ENCODE data around the gene FXYD4. TPM values are rescaled to one million over a fixed set of nuclear protein-coding genes. Genes with fewer than 3 reads are reported as not detected.
"Not testable (repeated sequence)": the region's sequence is repeated elsewhere in the genome, so short reads cannot be mapped to it uniquely, and the experiment has no call there.

Gene FXYD4
- polyA plus RNA-seq, 1 donor (not counting 4 experiments of a cell fraction or from before 2014, with no cell fraction given) = not detected

DNA sequence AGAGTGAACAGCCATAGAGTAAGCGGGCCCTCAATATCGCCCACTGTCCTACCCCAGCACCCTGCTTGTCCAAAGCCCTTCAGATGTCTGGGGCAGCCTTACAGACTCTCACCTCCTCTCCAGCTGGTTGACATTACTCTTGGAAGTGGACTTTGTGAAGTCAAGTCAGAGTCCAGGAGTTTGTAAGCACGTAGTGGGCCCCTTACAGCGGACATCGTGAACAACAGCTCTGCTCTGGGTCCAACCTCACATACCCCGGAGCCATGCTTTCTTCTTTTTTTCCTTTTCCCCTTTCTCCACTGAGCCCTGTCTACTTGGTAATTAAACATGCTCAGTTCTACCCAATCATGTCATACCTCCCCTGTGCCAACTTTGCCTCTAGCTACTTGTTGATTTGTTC, 20.1 kb downstream of the FXYD4 start:
- H3K36me3 ChIP-seq (ENCODE audit: control insufficient read depth in 2 of 2, extremely low read depth in 1 of 2, insufficient read depth in 2 of 2, low read length in 2 of 2) = peaks cover 38 to 61% of the 10 kb centered on the region in 2 experiments
- H3K9me1 ChIP-seq (ENCODE audit: control insufficient read depth, extremely low read depth, insufficient read depth, low read length) = no peaks in the 10 kb centered on the region
- no peak overlapping the region for H3K4me2 ChIP-seq (ENCODE audit: control insufficient read depth, extremely low read depth, insufficient read depth, low read depth, low read length)
- no peaks in the 10 kb centered on the region for H3K27me3 ChIP-seq (ENCODE audit: control insufficient read depth, extremely low read depth, insufficient read depth, low read length)
- no peak for TF ChIP-seq EZH2 (IDR thresholded peaks at IDR 0.05; ENCODE audit: low read length)
- no peak overlapping the region for H3K4me3 ChIP-seq (ENCODE audit: control insufficient read depth in 2 of 3, extremely low read depth in 1 of 3, insufficient read depth in 2 of 3, low read depth in 1 of 3, low read length in 3 of 3)
- H2AFZ ChIP-seq (ENCODE audit: control insufficient read depth, low read length) = no peak overlapping the region
- no peak overlapping the region for H3K9ac ChIP-seq (ENCODE audit: control insufficient read depth, extremely low read depth, insufficient read depth, low read length)
- dilution Hi-C loops (cut with MboI; ENCODE audit: extremely low pct_ligation_motif_present, low sequenced_read_pairs) = no loop called here
- peaks cover 23% of the 10 kb centered on the region for H4K20me1 ChIP-seq (ENCODE audit: control insufficient read depth, extremely low read depth, insufficient read depth, low read length)
- no peak overlapping the region for H3K27ac ChIP-seq (ENCODE audit: control insufficient read depth, insufficient read depth, low read length)
- FAIRE-seq (no peak), DNase-seq (ENCODE audit: low read depth, low spot score) (no peak)
- H3K4me1 ChIP-seq (ENCODE audit: control insufficient read depth, extremely low read depth, insufficient read depth, low read length) = peaks cover 9% of the 10 kb centered on the region
- no peaks in the 10 kb centered on the region for H3K9me3 ChIP-seq (ENCODE audit: control insufficient read depth, low read depth, low read length)
- H3K79me2 ChIP-seq (ENCODE audit: control insufficient read depth, insufficient read depth, low read length) = peaks cover 87% of the 10 kb centered on the region

DNA sequence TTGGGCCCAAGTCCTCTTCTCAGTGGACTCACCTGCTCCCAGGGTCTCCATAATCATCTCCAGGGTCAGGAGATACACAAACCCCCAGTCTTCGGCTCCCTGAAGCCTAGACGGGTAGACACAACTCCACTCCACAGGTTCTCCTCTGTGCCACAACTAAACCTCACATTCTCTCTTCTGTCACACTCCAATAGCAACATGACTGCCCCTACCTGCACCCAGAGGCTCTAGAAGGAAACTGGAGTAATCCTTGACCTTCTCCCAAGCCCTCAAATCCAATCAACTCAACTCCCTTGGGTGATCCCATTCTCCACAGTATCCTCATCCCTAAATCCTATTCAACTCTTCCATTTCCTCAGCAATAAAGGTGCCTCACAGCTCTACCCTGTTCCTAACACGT, 21.3 kb downstream of the FXYD4 start:
- Histone ChIP-seq H3K27me3 (ENCODE audit: control insufficient read depth, extremely low read depth, insufficient read depth, low read length) (no peaks in the 10 kb centered on the region), H3K4me2 (ENCODE audit: control insufficient read depth, extremely low read depth, insufficient read depth, low read depth, low read length) (no peak overlapping the region), H3K4me1 (ENCODE audit: control insufficient read depth, extremely low read depth, insufficient read depth, low read length) (peaks cover 9% of the 10 kb centered on the region), H3K9me1 (ENCODE audit: control insufficient read depth, extremely low read depth, insufficient read depth, low read length) (no peaks in the 10 kb centered on the region), H2AFZ (ENCODE audit: control insufficient read depth, low read length) (no peak overlapping the region), H3K79me2 (ENCODE audit: control insufficient read depth, insufficient read depth, low read length) (peaks cover 90% of the 10 kb centered on the region), H3K36me3 (ENCODE audit: control insufficient read depth in 2 of 2, extremely low read depth in 1 of 2, insufficient read depth in 2 of 2, low read length in 2 of 2) (peaks cover 27 to 54% of the 10 kb centered on the region in 2 experiments), H4K20me1 (ENCODE audit: control insufficient read depth, extremely low read depth, insufficient read depth, low read length) (peaks cover 23% of the 10 kb centered on the region), H3K9ac (ENCODE audit: control insufficient read depth, extremely low read depth, insufficient read depth, low read length) (no peak overlapping the region), H3K27ac (ENCODE audit: control insufficient read depth, insufficient read depth, low read length) (no peak overlapping the region), H3K9me3 (ENCODE audit: control insufficient read depth, low read depth, low read length) (no peaks in the 10 kb centered on the region), H3K4me3 (ENCODE audit: control insufficient read depth in 2 of 3, extremely low read depth in 1 of 3, insufficient read depth in 2 of 3, low read depth in 1 of 3, low read length in 3 of 3) (no peak overlapping the region)
- FAIRE-seq = no peak
- dilution Hi-C loops (cut with MboI; ENCODE audit: extremely low pct_ligation_motif_present, low sequenced_read_pairs) = no loop called here
- no peak for DNase-seq (ENCODE audit: low read depth, low spot score)
- TF ChIP-seq, protein P1, sequence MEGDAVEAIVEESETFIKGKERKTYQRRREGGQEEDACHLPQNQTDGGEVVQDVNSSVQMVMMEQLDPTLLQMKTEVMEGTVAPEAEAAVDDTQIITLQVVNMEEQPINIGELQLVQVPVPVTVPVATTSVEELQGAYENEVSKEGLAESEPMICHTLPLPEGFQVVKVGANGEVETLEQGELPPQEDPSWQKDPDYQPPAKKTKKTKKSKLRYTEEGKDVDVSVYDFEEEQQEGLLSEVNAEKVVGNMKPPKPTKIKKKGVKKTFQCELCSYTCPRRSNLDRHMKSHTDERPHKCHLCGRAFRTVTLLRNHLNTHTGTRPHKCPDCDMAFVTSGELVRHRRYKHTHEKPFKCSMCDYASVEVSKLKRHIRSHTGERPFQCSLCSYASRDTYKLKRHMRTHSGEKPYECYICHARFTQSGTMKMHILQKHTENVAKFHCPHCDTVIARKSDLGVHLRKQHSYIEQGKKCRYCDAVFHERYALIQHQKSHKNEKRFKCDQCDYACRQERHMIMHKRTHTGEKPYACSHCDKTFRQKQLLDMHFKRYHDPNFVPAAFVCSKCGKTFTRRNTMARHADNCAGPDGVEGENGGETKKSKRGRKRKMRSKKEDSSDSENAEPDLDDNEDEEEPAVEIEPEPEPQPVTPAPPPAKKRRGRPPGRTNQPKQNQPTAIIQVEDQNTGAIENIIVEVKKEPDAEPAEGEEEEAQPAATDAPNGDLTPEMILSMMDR (optimal IDR thresholded peaks at IDR 0.05 in 1 of 3, IDR thresholded peaks at IDR 0.05 in 1 of 3, conservative IDR thresholded peaks at IDR 0.05 in 1 of 3; ENCODE audit: extremely low read depth in 1 of 3, insufficient read depth in 2 of 3, low read length in 3 of 3) = no peak

DNA sequence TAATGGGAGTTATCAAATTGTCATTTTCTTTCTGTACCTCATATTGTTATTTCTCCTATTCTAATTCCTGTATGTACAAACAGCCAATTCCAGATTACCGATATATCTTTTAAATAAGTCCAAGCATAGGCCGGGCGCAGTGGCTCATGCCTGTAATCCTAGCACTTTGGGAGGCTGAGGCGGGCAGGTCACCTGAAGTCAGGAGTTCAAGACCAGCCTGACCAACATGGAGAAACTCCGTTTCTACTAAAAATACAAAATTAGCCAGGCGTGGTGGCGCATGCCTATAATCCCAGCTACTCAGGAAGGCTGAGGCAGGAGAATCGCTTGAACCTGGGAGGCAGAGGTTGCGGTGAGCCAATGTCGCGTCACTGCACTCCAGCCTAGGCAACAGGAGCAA, 21.8 kb downstream of the FXYD4 start:
- H3K4me2 ChIP-seq (ENCODE audit: control insufficient read depth, extremely low read depth, insufficient read depth, low read depth, low read length); H3K4me3 ChIP-seq (ENCODE audit: control insufficient read depth in 2 of 3, extremely low read depth in 1 of 3, insufficient read depth in 2 of 3, low read depth in 1 of 3, low read length in 3 of 3); FAIRE-seq; DNase-seq (ENCODE audit: low read depth, low spot score); H3K9me1 ChIP-seq (ENCODE audit: control insufficient read depth, extremely low read depth, insufficient read depth, low read length); dilution Hi-C loops (cut with MboI; ENCODE audit: extremely low pct_ligation_motif_present, low sequenced_read_pairs); H3K9ac ChIP-seq (ENCODE audit: control insufficient read depth, extremely low read depth, insufficient read depth, low read length); H3K27ac ChIP-seq (ENCODE audit: control insufficient read depth, insufficient read depth, low read length); H2AFZ ChIP-seq (ENCODE audit: control insufficient read depth, low read length); H3K27me3 ChIP-seq (ENCODE audit: control insufficient read depth, extremely low read depth, insufficient read depth, low read length); H3K9me3 ChIP-seq (ENCODE audit: control insufficient read depth, low read depth, low read length): not testable (repeated sequence)
- H3K4me1 ChIP-seq (ENCODE audit: control insufficient read depth, extremely low read depth, insufficient read depth, low read length) = peaks cover 12% of the 10 kb centered on the region
- H3K36me3 ChIP-seq (ENCODE audit: control insufficient read depth in 2 of 2, extremely low read depth in 1 of 2, insufficient read depth in 2 of 2, low read length in 2 of 2) = peaks cover 27 to 54% of the 10 kb centered on the region in 2 experiments
- peaks cover 23% of the 10 kb centered on the region for H4K20me1 ChIP-seq (ENCODE audit: control insufficient read depth, extremely low read depth, insufficient read depth, low read length)
- peaks cover 94% of the 10 kb centered on the region for H3K79me2 ChIP-seq (ENCODE audit: control insufficient read depth, insufficient read depth, low read length)
